ENCODE measurements around the gene TK2.
"Not testable (repeated sequence)": the region's sequence is repeated elsewhere in the genome, so short reads cannot be mapped to it uniquely, and the experiment has no call there.

DNA sequence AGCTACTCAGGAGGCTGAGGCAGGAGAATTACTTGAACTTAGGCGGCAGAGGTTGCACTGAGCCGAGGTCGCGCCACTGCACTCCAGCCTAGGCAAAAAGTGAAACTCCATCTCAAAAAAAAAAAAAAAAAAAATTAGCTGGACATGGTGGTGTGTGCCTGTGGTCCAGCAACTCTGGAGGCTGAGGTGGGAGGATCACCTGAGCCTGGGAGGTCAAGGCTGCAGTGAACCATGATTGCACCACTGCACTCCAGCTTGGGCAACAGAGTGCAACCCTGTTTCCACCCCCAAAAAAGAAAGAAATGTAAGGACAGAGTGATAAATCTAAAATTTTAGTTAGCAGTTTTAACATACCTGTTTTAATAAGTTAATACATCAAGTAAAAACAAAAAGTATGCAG is 46.6 kb upstream of the TK2 start:
- TF ChIP-seq POLR2A, POLR2AphosphoS5 (IDR thresholded peaks at IDR 0.05): not testable (repeated sequence)
- TF ChIP-seq, protein P1, sequence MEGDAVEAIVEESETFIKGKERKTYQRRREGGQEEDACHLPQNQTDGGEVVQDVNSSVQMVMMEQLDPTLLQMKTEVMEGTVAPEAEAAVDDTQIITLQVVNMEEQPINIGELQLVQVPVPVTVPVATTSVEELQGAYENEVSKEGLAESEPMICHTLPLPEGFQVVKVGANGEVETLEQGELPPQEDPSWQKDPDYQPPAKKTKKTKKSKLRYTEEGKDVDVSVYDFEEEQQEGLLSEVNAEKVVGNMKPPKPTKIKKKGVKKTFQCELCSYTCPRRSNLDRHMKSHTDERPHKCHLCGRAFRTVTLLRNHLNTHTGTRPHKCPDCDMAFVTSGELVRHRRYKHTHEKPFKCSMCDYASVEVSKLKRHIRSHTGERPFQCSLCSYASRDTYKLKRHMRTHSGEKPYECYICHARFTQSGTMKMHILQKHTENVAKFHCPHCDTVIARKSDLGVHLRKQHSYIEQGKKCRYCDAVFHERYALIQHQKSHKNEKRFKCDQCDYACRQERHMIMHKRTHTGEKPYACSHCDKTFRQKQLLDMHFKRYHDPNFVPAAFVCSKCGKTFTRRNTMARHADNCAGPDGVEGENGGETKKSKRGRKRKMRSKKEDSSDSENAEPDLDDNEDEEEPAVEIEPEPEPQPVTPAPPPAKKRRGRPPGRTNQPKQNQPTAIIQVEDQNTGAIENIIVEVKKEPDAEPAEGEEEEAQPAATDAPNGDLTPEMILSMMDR (IDR thresholded peaks at IDR 0.05), result not testable (repeated sequence)
